Sigmoid colon (tissue), 7 donors: ENCODE measurements around the gene NDUFA6. TPM values are rescaled to one million over a fixed set of nuclear protein-coding genes. Genes with fewer than 3 reads are reported as not detected.

ENCODE experiments used
- DNase-seq: peaks from one replicate; pipeline ENCODE4 v3.0.0-alpha.2; 2019
- H3K27ac ChIP-seq, 4 donors: fragments of 200-600 bp; sonication (generic); one replicate each; pipeline ENCODE4 v1.5.1; 2016 to 2019; ENCODE audit warnings: mild to moderate bottlenecking in 1 of 4
- H3K27me3 ChIP-seq, 3 donors: fragments of 200-600 bp; sonication (generic); one replicate each; pipeline ENCODE4 v1.5.1; 2019; ENCODE audit warnings: mild to moderate bottlenecking in 1 of 3
- H3K36me3 ChIP-seq, 4 donors: fragments of 200-600 bp; sonication (generic); one replicate each; pipeline ENCODE4 v1.5.1; 2016 to 2019
- H3K4me1 ChIP-seq, 4 donors: fragments of 200-600 bp; sonication (generic); one replicate each; pipeline ENCODE4 v1.5.1; 2017 to 2019
- H3K4me3 ChIP-seq, 4 donors: fragments of 200-600 bp; sonication (generic); one replicate each; pipeline ENCODE4 v1.5.1; 2017 to 2019; ENCODE audit warnings: mild to moderate bottlenecking in 2 of 4, moderate library complexity in 1 of 4
- H3K9me3 ChIP-seq, 4 donors: fragments of 200-600 bp in 3 of 4; sonication (generic) in 3 of 4; one replicate each; pipeline versions ENCODE4 v1.5.1 to v1.6.1; 2013 to 2019
- CTCF ChIP-seq, 4 experiments: fragments of 450-650 bp in 3 of 4; fragments of 200-600 bp in 1 of 4; IDR thresholded peaks; one replicate each; pipeline ENCODE4 v1.5.1; 2016 to 2019; ENCODE audit warnings: antibody characterized with exemption in 4 of 4, mild to moderate bottlenecking in 3 of 4, moderate library complexity in 2 of 4
- EP300 ChIP-seq, 4 donors: sonication (generic); formaldehyde crosslinking; IDR thresholded peaks; one replicate each; pipeline ENCODE4 v1.6.1; 2017; ENCODE audit warnings: antibody characterized with exemption in 4 of 4
- POLR2A ChIP-seq, 2 donors: fragments of 450-650 bp; IDR thresholded peaks; one replicate each; pipeline ENCODE4 v1.6.1; 2016; ENCODE audit warnings: antibody characterized with exemption in 2 of 2, mild to moderate bottlenecking in 2 of 2, moderate library complexity in 2 of 2
- POLR2AphosphoS5 ChIP-seq, 4 donors: sonication (generic); formaldehyde crosslinking; IDR thresholded peaks; one replicate each; pipeline ENCODE4 v1.6.1; 2017; ENCODE audit warnings: antibody characterized with exemption in 4 of 4
- WGBS, 2 donors: extraction: QIAGEN DNeasy Blood & Tissue Kit; methylation state at CpG; one replicate each; pipeline ENCODE4 v1.1.7; 2013; 5-methylcytosine and 5-hydroxymethylcytosine counted together
- intact Hi-C: fragments of 100-400 bp; cut with DNase I; formaldehyde crosslinking; loops from one replicate; pipeline ENCODE4 v1.15.1; 2023
- polyA plus RNA-seq, 3 donors: library from polyadenylated mRNA; stranded (reverse); fragments of 200-250 nt; gene quantifications; one replicate each; pipeline ENCODE4 v1.2.3, GENCODE V29; 2013
- small RNA-seq, 3 donors: library from RNA; depleted of rRNA; stranded (forward); fragments of <200 nt; gene quantifications; one replicate each; pipeline ENCODE3, GENCODE V24; 2016
- total RNA-seq, 4 donors: library from RNA; depleted of rRNA; stranded (reverse); fragments of >200 nt; gene quantifications; one replicate each; pipeline ENCODE4 v1.1.0, GENCODE V29; 2016
- donor health status: healthy with polysubstance abuse.
- donor health status: Bipolar disorder and iron deficiency.
- donor health status: healthy.

The NDUFA6 gene
- total and polyA plus RNA-seq, 7 donors, result 61.8 to 248 (median 104) TPM

GRCh38 chr22:42041784-42042183, 48.8 kb downstream of the NDUFA6 start:
- Histone ChIP-seq H3K27me3 (no peaks in the 10 kb centered on the region), H3K4me1 (no peaks in the 10 kb centered on the region), H3K36me3 (no peaks in the 10 kb centered on the region), H3K4me3 (no peak overlapping the region), H3K27ac (no peak overlapping the region), H3K9me3 (peaks cover 0 to 9% (median 0%) of the 10 kb centered on the region in 4 donors)
- intact Hi-C loops, result no loop called here
- DNase-seq, result no peak
- TF ChIP-seq POLR2AphosphoS5 (IDR thresholded peaks at IDR 0.05), result no peak
- no peak for TF ChIP-seq CTCF (IDR thresholded peaks at IDR 0.05)
- TF ChIP-seq POLR2A (IDR thresholded peaks at IDR 0.05), result no peak
- no peak for TF ChIP-seq EP300 (IDR thresholded peaks at IDR 0.05)

- no peaks in the 10 kb centered on the region for H3K36me3 ChIP-seq
- DNase-seq, result no peak
- no peak overlapping the region for H3K4me3 ChIP-seq
- no peaks in the 10 kb centered on the region for H3K27me3 ChIP-seq
- TF ChIP-seq CTCF (IDR thresholded peaks at IDR 0.05) (no peak), POLR2A (IDR thresholded peaks at IDR 0.05) (no peak), POLR2AphosphoS5 (IDR thresholded peaks at IDR 0.05) (no peak), EP300 (IDR thresholded peaks at IDR 0.05) (no peak)
- no peak overlapping the region for H3K27ac ChIP-seq
- H3K9me3 ChIP-seq, result peaks cover 0 to 9% (median 0%) of the 10 kb centered on the region in 4 donors
- intact Hi-C loops, result no loop called here
- no peaks in the 10 kb centered on the region for H3K4me1 ChIP-seq
- WGBS, 2 donors, result 96 to 97% methylated on average over 5 of the region's 5 CpGs
Measured at GRCh38 chr22:42039271-42039670, 51.3 kb downstream of the NDUFA6 start.

Small RNAs within 50 kb of the gene (small RNA-seq; reads per million reads assigned to genes)
- 0 reads per million in 3 donors for gene SNORD13P1

Other genes starting within 250 kb of the NDUFA6 start
- not detected for gene SHISA8, start 175.7 kb downstream of the NDUFA6 start, total RNA-seq
- gene SHISA8, start 175.7 kb downstream of the NDUFA6 start, polyA plus RNA-seq, result under 1 TPM in 1 of 3 donors, not detected in 2; 0.12 TPM
- gene TNFRSF13C, start 164.0 kb downstream of the NDUFA6 start, total RNA-seq, result not detected
- gene TNFRSF13C, start 164.0 kb downstream of the NDUFA6 start, polyA plus RNA-seq, result 10 to 100 TPM in 1 of 3 donors, 1 to 10 TPM in 1, under 1 TPM in 1; 0.23 to 23.9 (median 1.2) TPM
- gene CENPM, start 143.6 kb downstream of the NDUFA6 start, total RNA-seq, result 1 to 10 TPM in 3 of 4 donors, not detected in 1; 1.1 to 5.4 (median 2.5) TPM
- gene CENPM, start 143.6 kb downstream of the NDUFA6 start, polyA plus RNA-seq, result 10 to 100 TPM; 24.0 to 48.5 (median 35.8) TPM
- gene SEPTIN3, start 121.3 kb downstream of the NDUFA6 start, total RNA-seq, result 1 to 10 TPM; 1.1 to 1.6 (median 1.3) TPM
- gene SEPTIN3, start 121.3 kb downstream of the NDUFA6 start, polyA plus RNA-seq, result under 1 TPM; 0.46 to 0.71 (median 0.60) TPM
- 1 to 10 TPM in 1 of 4 donors, under 1 TPM in 3; 0.71 to 2.8 (median 0.89) TPM for gene WBP2NL, start 92.0 kb downstream of the NDUFA6 start, total RNA-seq
- gene WBP2NL, start 92.0 kb downstream of the NDUFA6 start, polyA plus RNA-seq, result 1 to 10 TPM in 1 of 3 donors, under 1 TPM in 1, not detected in 1; 0.89 to 1.2 TPM
- 10 to 100 TPM; 18.6 to 28.6 (median 21.7) TPM for gene NAGA, start 20.0 kb downstream of the NDUFA6 start, total RNA-seq
- gene NAGA, start 20.0 kb downstream of the NDUFA6 start, polyA plus RNA-seq, result 10 to 100 TPM in 2 of 3 donors, 1 to 10 TPM in 1; 6.6 to 27.7 (median 20.1) TPM
- gene PHETA2, start 16.5 kb downstream of the NDUFA6 start, total RNA-seq, result 10 to 100 TPM; 13.8 to 18.0 (median 15.6) TPM
- 10 to 100 TPM; 13.2 to 17.4 (median 13.4) TPM for gene PHETA2, start 16.5 kb downstream of the NDUFA6 start, polyA plus RNA-seq
- gene SMDT1, start 11.1 kb downstream of the NDUFA6 start, total RNA-seq, result 10 to 100 TPM; 12.1 to 23.9 (median 21.9) TPM
- 100 to 1,000 TPM in 2 of 3 donors, 10 to 100 TPM in 1; 87.4 to 187 (median 181) TPM for gene SMDT1, start 11.1 kb downstream of the NDUFA6 start, polyA plus RNA-seq
- under 1 TPM in 2 of 4 donors, not detected in 2; 0.36 to 0.81 TPM for gene CYP2D6, start 40.0 kb upstream of the NDUFA6 start, total RNA-seq
- gene CYP2D6, start 40.0 kb upstream of the NDUFA6 start, polyA plus RNA-seq, result 1 to 10 TPM in 2 of 3 donors, not detected in 1; 1.6 to 3.7 TPM
- 10 to 100 TPM; 21.6 to 31.0 (median 25.1) TPM for gene TCF20, start 179.9 kb upstream of the NDUFA6 start, total RNA-seq
- gene TCF20, start 179.9 kb upstream of the NDUFA6 start, polyA plus RNA-seq, result 10 to 100 TPM; 10.8 to 28.2 (median 11.6) TPM